H9 (cell line): ENCODE results near the gene PARVB. TPM values are rescaled to one million over a fixed set of nuclear protein-coding genes. Genes with fewer than 3 reads are reported as not detected.

Experiments used
- DNase-seq: peaks from one replicate; pipeline ENCODE4 v3.0.0-alpha.2; 2017
- H2AFZ ChIP-seq: one replicate; pipeline ENCODE4 v1.6.1; 2013; ENCODE audit warnings: mild to moderate bottlenecking, low read length, control low read depth, moderate library complexity
- H2AK5ac ChIP-seq: 2 replicates; pipeline ENCODE4 v1.6.1; 2013; ENCODE audit warnings: low read length, control low read depth, mixed read lengths; ENCODE audit not compliant: insufficient read length
- H2BK120ac ChIP-seq: one replicate; pipeline ENCODE4 v1.6.1; 2013; ENCODE audit warnings: low read depth, mild to moderate bottlenecking, low read length, control low read depth, inconsistent platforms; ENCODE audit not compliant: poor library complexity, severe bottlenecking
- H2BK12ac ChIP-seq: 2 replicates; pipeline ENCODE4 v1.6.1; 2013; ENCODE audit warnings: low read length, control low read depth, mixed read lengths, low read depth; ENCODE audit not compliant: insufficient read length
- H2BK15ac ChIP-seq: 2 replicates; pipeline ENCODE4 v1.6.1; 2013; ENCODE audit warnings: low read depth, low read length, control low read depth
- H2BK20ac ChIP-seq: one replicate; pipeline ENCODE4 v1.6.1; 2013; ENCODE audit warnings: low read depth, mild to moderate bottlenecking, low read length, control low read depth, inconsistent platforms; ENCODE audit not compliant: poor library complexity, severe bottlenecking
- H2BK5ac ChIP-seq: 2 replicates; pipeline ENCODE4 v1.6.1; 2013; ENCODE audit warnings: low read length, control low read depth, mixed read lengths; ENCODE audit not compliant: insufficient read length
- H3K14ac ChIP-seq: 2 replicates; pipeline ENCODE4 v1.6.1; 2013; ENCODE audit warnings: low read length, control low read depth; ENCODE audit not compliant: insufficient read depth
- H3K18ac ChIP-seq: 2 replicates; pipeline ENCODE4 v1.6.1; 2013; ENCODE audit warnings: low read depth, mild to moderate bottlenecking, mixed read lengths, low read length, control low read depth; ENCODE audit not compliant: insufficient read length
- H3K23ac ChIP-seq: 2 replicates; pipeline ENCODE4 v1.6.1; 2013; ENCODE audit warnings: low read length, control low read depth, mixed read lengths, low read depth; ENCODE audit not compliant: insufficient read length
- H3K23me2 ChIP-seq: 2 replicates; pipeline ENCODE4 v1.6.1; 2013; ENCODE audit warnings: low read depth, mild to moderate bottlenecking, mixed read lengths, low read length, control low read depth; ENCODE audit not compliant: insufficient read length, poor library complexity, severe bottlenecking
- H3K27ac ChIP-seq: 2 replicates; pipeline ENCODE4 v1.5.1; 2013; ENCODE audit warnings: low read length, control low read depth, mixed read lengths, low read depth; ENCODE audit not compliant: insufficient read length
- H3K27me3 ChIP-seq: 2 replicates; pipeline ENCODE4 v1.6.1; 2013; ENCODE audit warnings: low read length, control low read depth, inconsistent platforms; ENCODE audit not compliant: insufficient read depth
- H3K4ac ChIP-seq: 2 replicates; pipeline ENCODE4 v1.6.1; 2013; ENCODE audit warnings: low read depth, mild to moderate bottlenecking, control low read depth, inconsistent platforms, low read length, moderate library complexity
- H3K4me1 ChIP-seq: 2 replicates; pipeline ENCODE4 v1.6.1; 2013; ENCODE audit warnings: low read length, control low read depth, inconsistent platforms; ENCODE audit not compliant: insufficient read depth
- H3K4me2 ChIP-seq: 2 replicates; pipeline ENCODE4 v1.6.1; 2013; ENCODE audit warnings: low read length, control low read depth, mixed read lengths; ENCODE audit not compliant: insufficient read length, insufficient read depth
- H3K56ac ChIP-seq: 2 replicates; pipeline ENCODE4 v1.6.1; 2013; ENCODE audit warnings: low read depth, mild to moderate bottlenecking, mixed read lengths, low read length, control low read depth; ENCODE audit not compliant: insufficient read length
- H3K79me1 ChIP-seq: 2 replicates; pipeline ENCODE4 v1.6.1; 2013; ENCODE audit warnings: low read depth, mild to moderate bottlenecking, moderate library complexity, low read length, control low read depth, inconsistent platforms; ENCODE audit not compliant: insufficient read depth, poor library complexity, severe bottlenecking
- H3K79me2 ChIP-seq: 2 replicates; pipeline ENCODE4 v1.6.1; 2013; ENCODE audit warnings: low read length, control low read depth, inconsistent platforms; ENCODE audit not compliant: insufficient read depth
- H3K9ac ChIP-seq: 2 replicates; pipeline ENCODE4 v1.6.1; 2013; ENCODE audit warnings: low read length, control low read depth, mixed read lengths; ENCODE audit not compliant: insufficient read length; ENCODE audit errors: extremely low read depth
- H3K9me3 ChIP-seq: one replicate; pipeline ENCODE4 v1.6.1; 2013; ENCODE audit warnings: low read depth, low read length, inconsistent platforms; ENCODE audit not compliant: control insufficient read depth
- H3T11ph ChIP-seq: one replicate; pipeline ENCODE4 v1.6.1; 2013; ENCODE audit warnings: mild to moderate bottlenecking, low read length, control low read depth, inconsistent platforms
- H4K20me1 ChIP-seq: one replicate; pipeline ENCODE4 v1.6.1; 2013; ENCODE audit not compliant: control insufficient read depth, insufficient read length, insufficient read depth
- H4K5ac ChIP-seq: 2 replicates; pipeline ENCODE4 v1.6.1; 2013; ENCODE audit warnings: low read depth, mild to moderate bottlenecking, mixed read lengths, low read length, control low read depth; ENCODE audit not compliant: insufficient read length
- H4K8ac ChIP-seq: replicated peaks from 2 replicates; pipeline ENCODE4 v1.6.1; 2013; ENCODE audit warnings: low read length, control low read depth, mixed read lengths, low read depth; ENCODE audit not compliant: insufficient read length
- H4K91ac ChIP-seq: 2 replicates; pipeline ENCODE4 v1.6.1; 2013; ENCODE audit warnings: low read depth, mild to moderate bottlenecking, moderate library complexity, mixed read lengths, low read length, control low read depth; ENCODE audit not compliant: insufficient read length
- H3K27ac Mint-ChIP-seq, 3 experiments: 2 replicates in 2 of 3; 3 replicates in 1 of 3; pipeline ENCODE4 v1.8.0; 2020 to 2021; ENCODE audit warnings: mixed read lengths in 3 of 3, mild to moderate bottlenecking in 1 of 3, moderate library complexity in 1 of 3
- H3K27me3 Mint-ChIP-seq: 2 replicates; pipeline ENCODE4 v1.8.0; 2021; ENCODE audit warnings: low read depth, mild to moderate bottlenecking, moderate library complexity, mixed read lengths
- H3K36me3 Mint-ChIP-seq, 3 experiments: 2 replicates in 2 of 3; 3 replicates in 1 of 3; pipeline ENCODE4 v1.8.0; 2020 to 2021; ENCODE audit warnings: low read depth in 3 of 3, mixed read lengths in 3 of 3; ENCODE audit not compliant: insufficient read depth in 1 of 3
- H3K4me1 Mint-ChIP-seq, 2 experiments: 2 replicates each; pipeline ENCODE4 v1.8.0; 2020; ENCODE audit warnings: mixed read lengths in 2 of 2
- H3K4me3 Mint-ChIP-seq, 2 experiments: 2 replicates in 1 of 2; 3 replicates in 1 of 2; pipeline ENCODE4 v1.8.0; 2020 to 2021; ENCODE audit warnings: mild to moderate bottlenecking in 2 of 2, mixed read lengths in 2 of 2, moderate library complexity in 1 of 2
- H3K9me3 Mint-ChIP-seq, 2 experiments: 2 replicates in 1 of 2; 3 replicates in 1 of 2; pipeline ENCODE4 v1.8.0; 2020; ENCODE audit warnings: mild to moderate bottlenecking in 2 of 2, mixed read lengths in 2 of 2, moderate library complexity in 1 of 2
- CTCF ChIP-seq: fragments of 200-600 bp; sonication (generic); conservative IDR thresholded peaks from 3 replicates; pipeline ENCODE4 v1.8.0; 2021; ENCODE audit warnings: antibody characterized with exemption, mild to moderate bottlenecking
- WGBS: extraction: QIAGEN DNeasy Blood & Tissue Kit; methylation state at CpG from one replicate; pipeline ENCODE4 v1.1.7; 2013; ENCODE audit warnings: missing lambda C conversion rate, low lambda C conversion rate, mixed read lengths; ENCODE audit not compliant: insufficient read length; ENCODE audit errors: extremely low coverage; 5-methylcytosine and 5-hydroxymethylcytosine counted together
- total RNA-seq: library from RNA; stranded (reverse); gene quantifications from 2 replicates; pipeline ENCODE4 v1.2.1, GENCODE V29; 2021

PARVB gene
- total RNA-seq, 1 experiment from 2014 or later, result 15.6 TPM

GRCh38 chr22:44199164-44199563 is 175.1 kb downstream of the PARVB start:
- no peaks in the 10 kb centered on the region for H3K79me2 ChIP-seq
- H2AK5ac ChIP-seq, result no peak overlapping the region
- no peaks in the 10 kb centered on the region for H3K9me3 Mint-ChIP-seq
- no peaks in the 10 kb centered on the region for H3K9me3 ChIP-seq
- H3K23ac ChIP-seq, result no peak overlapping the region
- no peaks in the 10 kb centered on the region for H3K27me3 ChIP-seq
- H3K4ac ChIP-seq, result no peak overlapping the region
- H3K4me2 ChIP-seq, result no peak overlapping the region
- H3T11ph ChIP-seq, result no peak overlapping the region
- no peak overlapping the region for H3K4me3 Mint-ChIP-seq
- no peak overlapping the region for H3K56ac ChIP-seq
- no peak overlapping the region for H3K18ac ChIP-seq
- no peak overlapping the region for H3K14ac ChIP-seq
- no peak overlapping the region for H2AFZ ChIP-seq
- H2BK120ac ChIP-seq, result no peak overlapping the region
- H3K9ac ChIP-seq, result no peak overlapping the region
- H4K91ac ChIP-seq, result no peak overlapping the region
- no peak for DNase-seq
- no peak overlapping the region for H2BK5ac ChIP-seq
- peaks cover 5% of the 10 kb centered on the region for H4K20me1 ChIP-seq
- peaks cover 9% of the 10 kb centered on the region for H3K27me3 Mint-ChIP-seq
- no peaks in the 10 kb centered on the region for H3K23me2 ChIP-seq
- no peaks in the 10 kb centered on the region for H3K79me1 ChIP-seq
- WGBS, result no CpG with 5 or more reads among the region's 2 CpGs
- no peak overlapping the region for H3K27ac Mint-ChIP-seq
- H3K4me1 ChIP-seq, result no peaks in the 10 kb centered on the region
- TF ChIP-seq CTCF, result no peak
- no peak overlapping the region for H4K5ac ChIP-seq
- H2BK12ac ChIP-seq, result no peak overlapping the region
- no peak overlapping the region for H2BK15ac ChIP-seq
- peaks cover 0 to 14% of the 10 kb centered on the region in 2 experiments; a peak in 3 of 4 replicates for H3K4me1 Mint-ChIP-seq
- no peak overlapping the region for H3K27ac ChIP-seq
- H2BK20ac ChIP-seq, result no peak overlapping the region
- no peaks in the 10 kb centered on the region; a peak in 1 of 7 replicates for H3K36me3 Mint-ChIP-seq
- H4K8ac ChIP-seq, result no peak overlapping the region
